NOMO-1 treated with dmso at 0.1 percent for 144 hours (cell line): ENCODE data around the gene ADGRB3.
"Not testable (repeated sequence)": the region's sequence is repeated elsewhere in the genome, so short reads cannot be mapped to it uniquely, and the experiment has no call there.

Experiments
- DNase-seq: peaks from one replicate; lab custom pipeline; 2025; ENCODE audit not compliant: unreplicated experiment; lab: John Stamatoyannopoulos, UW

The ADGRB3 gene

DNA sequence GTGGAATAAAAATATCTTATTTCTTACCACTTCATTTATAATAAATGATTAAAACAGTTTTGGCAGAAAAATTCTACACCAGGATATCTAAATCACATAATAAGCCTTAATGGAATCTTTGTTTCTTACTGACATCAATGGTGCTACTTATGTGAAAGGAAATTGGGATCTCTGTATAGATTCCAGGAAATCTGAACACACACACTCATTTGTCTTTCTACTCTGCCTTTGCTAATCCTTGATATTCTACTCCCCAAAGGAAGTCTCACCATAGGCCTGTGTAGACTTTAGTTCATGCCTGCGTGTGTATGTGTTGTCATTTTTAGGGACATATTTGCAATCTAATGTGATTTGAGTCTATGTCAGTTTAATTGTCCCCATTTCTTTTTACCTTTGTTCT lies 7.9 kb downstream of the ADGRB3 start:
- no peak for DNase-seq

DNA sequence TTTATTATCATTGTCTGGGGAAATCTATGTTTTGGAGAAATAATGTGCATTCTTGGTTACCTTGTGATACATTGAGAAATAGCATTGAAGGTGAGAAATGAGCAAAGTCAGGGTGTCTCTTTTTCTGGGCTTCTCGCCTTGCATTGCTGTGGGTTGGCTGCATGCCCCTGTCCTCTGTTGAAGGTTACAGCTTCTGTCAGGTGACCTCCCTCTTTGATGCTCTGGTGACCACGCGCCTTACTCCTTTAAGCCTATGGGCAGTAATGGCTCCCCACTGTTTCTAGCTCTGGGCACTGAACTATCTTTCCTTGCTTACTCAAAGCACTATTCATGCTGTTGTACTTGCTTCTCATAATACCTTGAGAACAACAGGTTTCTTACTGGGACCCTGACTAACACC lies 14.6 kb downstream of the ADGRB3 start:
- DNase-seq = no peak

GRCh38 chr6:68650142-68650541 lies 15.1 kb downstream of the ADGRB3 start:
- DNase-seq = no peak

DNA sequence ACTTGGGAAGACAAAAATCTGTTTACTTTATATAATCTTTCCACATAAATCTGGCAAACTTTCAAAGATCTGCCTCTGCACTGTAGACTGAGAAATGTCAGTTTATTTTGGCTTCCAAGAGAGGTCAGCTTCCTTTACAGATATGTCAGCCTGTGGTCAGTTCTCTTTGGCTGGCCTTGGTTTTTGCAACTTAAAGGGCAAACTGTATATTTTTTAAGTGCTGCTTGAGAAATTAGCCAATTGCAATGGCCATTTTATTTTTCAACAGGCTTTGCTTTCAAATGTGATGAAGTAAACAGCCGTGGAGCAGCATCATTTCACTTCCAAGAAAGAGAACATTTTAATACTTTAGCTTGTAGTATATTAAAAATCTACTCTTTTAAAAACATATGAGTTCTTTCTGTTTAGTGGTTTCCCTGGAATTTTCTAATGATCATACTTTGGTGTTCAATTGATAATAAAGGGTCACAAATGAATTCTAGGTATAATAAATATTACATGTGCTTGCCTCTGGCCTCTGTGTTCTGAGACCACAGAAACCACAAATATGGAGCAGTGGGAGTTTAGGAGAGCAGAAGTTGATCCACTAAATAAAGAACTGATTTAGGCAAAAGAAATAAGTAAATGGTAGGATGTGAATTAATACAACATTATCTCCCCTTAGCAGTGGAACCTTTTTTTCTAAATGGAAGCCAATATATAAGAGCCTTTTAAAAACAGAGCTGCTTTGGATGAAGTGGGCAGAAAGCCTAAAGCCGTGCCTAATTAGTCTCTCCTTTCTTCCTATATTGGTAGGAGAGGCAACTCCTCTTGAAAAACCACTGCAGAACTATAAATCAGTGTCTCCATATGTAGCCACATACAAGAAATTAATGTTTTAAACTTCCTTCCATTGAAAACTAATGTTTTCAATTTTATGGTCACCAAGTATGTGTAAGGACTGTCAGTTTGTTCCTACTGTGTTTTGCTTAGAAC lies 16.2 kb downstream of the ADGRB3 start:
- no peak for DNase-seq

- DNase-seq = no peak
Observed at GRCh38 chr6:68652117-68652536, 17.0 kb downstream of the ADGRB3 start.

GRCh38 chr6:68653074-68653705 lies 18.1 kb downstream of the ADGRB3 start:
- DNase-seq = no peak

DNA sequence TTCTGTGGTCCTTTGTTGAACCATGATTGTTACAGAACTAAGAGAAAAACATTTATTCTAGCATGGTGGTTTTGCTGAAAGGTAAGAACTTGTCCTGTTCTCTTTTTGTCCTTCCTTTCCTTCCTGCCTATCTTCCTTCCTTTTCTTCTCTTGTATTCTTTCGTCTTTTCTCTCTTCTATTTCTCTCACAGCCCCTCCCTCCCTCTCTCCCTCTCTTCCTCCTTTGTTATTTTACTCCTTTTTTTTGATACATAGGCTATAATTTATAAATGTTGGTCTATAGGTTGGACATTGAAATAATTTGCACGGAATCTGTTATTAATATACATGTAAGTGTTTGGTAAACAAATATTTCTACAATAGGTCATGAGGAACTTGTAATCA lies 18.6 kb downstream of the ADGRB3 start:
- no peak for DNase-seq

GRCh38 chr6:68654134-68654533 lies 19.1 kb downstream of the ADGRB3 start:
- DNase-seq = no peak

DNA sequence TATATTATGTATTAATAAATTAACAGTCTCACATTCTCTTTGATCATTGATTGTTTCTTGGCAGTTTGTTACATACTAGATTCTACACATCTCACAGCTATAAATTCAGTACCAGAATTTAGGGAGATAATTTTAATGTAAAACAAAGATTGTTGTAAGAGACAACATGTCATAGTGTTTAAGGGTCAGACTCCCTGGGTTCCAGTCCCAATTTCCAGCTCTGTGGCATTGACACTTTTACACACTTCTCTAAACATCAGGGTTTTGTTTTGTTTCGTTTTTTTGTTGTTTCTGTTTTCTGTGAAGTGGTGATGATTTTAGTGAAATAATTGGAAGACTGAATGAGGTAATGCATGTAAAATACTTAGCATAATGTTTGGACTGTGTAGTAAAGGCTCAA lies 19.9 kb downstream of the ADGRB3 start:
- DNase-seq = no peak

DNA sequence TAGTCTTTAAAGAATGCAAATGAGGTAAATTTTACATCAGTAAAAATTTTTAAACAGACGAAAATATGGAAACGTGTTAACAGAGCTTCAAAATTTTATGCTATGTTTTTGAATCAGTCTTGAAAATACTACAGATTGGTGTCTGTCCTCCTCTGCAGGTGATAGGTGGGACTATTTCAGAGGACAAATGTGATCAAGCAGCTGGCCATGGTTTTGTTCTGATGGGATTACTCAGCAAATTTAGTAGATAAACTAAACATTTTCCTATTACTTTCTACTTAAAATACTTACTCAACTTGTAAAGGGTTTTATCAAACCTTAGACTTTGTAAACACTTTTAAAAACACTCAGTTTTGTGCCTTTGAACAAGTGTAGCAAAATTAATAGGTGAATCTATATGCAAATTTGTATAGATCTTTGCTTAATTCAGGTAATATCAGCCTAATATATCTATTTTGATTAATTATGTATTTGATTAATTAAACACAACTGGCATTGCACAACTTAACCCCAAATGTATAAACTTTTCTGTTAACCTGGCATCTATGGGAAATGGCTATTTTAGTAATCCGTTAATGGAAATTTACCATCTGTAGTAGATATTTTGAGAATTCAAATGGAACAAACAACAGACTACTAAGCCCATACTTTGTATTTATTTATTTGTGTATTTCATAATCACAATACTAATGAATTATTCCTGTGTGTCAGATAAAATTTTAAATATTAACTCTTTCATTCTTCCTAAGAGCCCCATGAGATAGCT lies 22.5 kb downstream of the ADGRB3 start:
- DNase-seq = no peak

GRCh38 chr6:68658338-68658737 lies 23.3 kb downstream of the ADGRB3 start:
- DNase-seq = no peak

GRCh38 chr6:68673255-68673654 lies 38.2 kb downstream of the ADGRB3 start:
- DNase-seq = no peak

GRCh38 chr6:68675548-68675947 lies 40.5 kb downstream of the ADGRB3 start:
- DNase-seq = no peak

- not testable (repeated sequence) for DNase-seq
Observed at GRCh38 chr6:68676094-68676493, 41.0 kb downstream of the ADGRB3 start.

DNA sequence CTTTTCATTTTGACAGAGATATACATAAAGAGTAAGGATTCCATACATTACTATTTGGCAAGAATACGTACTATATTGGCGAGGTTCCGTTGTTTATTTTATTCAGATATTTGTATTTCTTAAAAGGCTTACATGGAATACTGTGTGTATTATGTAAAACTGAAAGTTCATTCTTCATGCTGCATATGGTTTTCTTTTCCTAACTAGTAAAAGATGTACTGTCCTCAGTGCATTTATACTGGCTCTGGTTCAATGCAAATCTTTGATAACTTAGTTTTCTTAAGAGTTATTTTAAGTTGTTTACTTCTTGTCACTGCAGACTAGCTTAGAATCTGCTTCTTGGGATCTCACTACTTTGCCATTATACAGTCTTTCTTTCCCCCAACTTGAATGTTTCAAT lies 42.0 kb downstream of the ADGRB3 start:
- no peak for DNase-seq

- no peak for DNase-seq
Observed at GRCh38 chr6:68679399-68679798, 44.3 kb downstream of the ADGRB3 start.

- DNase-seq = no peak
Observed at GRCh38 chr6:68680264-68680663, 45.2 kb downstream of the ADGRB3 start.

DNA sequence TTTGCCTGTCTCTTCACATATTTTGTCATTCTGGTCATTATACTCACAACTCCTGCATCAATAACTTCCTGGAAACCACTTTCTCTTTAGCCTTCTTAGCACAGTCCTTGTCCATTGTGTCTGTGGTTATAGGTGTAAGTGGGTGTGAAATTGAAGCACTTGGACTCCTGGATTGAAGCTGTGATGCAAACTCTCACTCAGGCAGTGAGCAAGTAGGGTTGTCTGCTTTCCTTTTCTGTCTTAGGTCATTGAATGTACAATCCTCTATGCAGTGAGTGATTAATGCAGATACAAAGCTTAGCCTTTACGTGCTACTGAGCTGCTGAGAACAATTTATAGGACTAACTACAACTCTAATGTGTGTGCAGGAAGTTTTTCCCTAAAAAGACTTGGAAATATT lies 54.8 kb downstream of the ADGRB3 start:
- no peak for DNase-seq

- no peak for DNase-seq
Observed at GRCh38 chr6:68691120-68691519, 56.0 kb downstream of the ADGRB3 start.

DNA sequence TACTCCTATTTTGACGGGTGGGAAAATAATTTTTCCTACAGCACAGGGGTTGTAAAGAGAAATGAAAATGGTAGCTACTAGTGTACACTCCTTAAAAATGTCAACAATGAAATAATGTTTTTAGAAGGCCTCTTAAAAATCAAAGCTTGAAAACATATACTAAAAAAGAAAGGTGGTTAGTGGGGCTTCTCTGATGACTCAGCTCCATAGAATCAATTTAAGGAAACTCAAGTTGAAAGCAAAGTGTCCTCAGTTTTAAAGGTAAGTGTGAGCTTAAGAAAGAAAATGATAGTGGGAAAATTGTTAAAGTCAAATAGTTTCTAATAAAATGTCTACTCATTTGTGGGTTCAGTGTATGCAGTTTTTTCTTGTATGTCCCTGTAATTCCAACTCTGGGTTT lies 58.2 kb downstream of the ADGRB3 start:
- no peak for DNase-seq

DNA sequence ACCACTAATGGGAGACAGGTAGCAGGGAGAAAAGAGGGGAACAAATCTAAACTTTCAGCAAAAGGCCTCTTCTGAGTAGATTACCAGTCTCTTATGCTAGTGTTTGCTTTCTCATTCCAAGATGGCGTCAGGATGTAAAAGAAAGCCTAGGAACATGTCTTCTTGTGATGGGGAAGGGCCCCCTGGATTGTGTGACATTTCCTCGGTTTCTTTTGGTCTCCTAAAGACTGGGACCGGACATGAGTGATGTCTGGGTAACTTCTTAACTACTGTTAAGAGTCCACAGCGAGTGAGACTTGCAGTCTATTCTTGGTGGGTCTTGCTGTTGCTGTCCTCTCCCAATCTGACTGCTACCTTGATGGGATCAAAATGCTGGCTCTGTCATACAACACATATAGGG lies 60.3 kb downstream of the ADGRB3 start:
- DNase-seq = no peak

GRCh38 chr6:68695838-68696237 lies 60.8 kb downstream of the ADGRB3 start:
- DNase-seq = no peak
